BJ (cell line): ENCODE data around the gene PCSK2. TPM values are rescaled to one million over a fixed set of nuclear protein-coding genes. Genes with fewer than 3 reads are reported as not detected.

Source experiments
- CTCF ChIA-PET: fragments of 350-600 bp; formaldehyde crosslinking; extraction: SDS; loops from one replicate; lab custom pipeline; 2021; ENCODE audit warnings: antibody characterized with exemption, inconsistent platforms; lab: Yijun Ruan, JAX
- POLR2A ChIA-PET: fragments of 300-600 bp; sonication (Branson Sonifier 250); formaldehyde crosslinking; extraction: SDS; loops from one replicate; lab custom pipeline; 2021; ENCODE audit warnings: antibody characterized with exemption; lab: Charles Lee
- DNase-seq: peaks from one replicate; pipeline ENCODE4 v3.0.0-alpha.2; 2011; ENCODE audit warnings: low read depth
- H3K27me3 ChIP-seq: 2 replicates; pipeline ENCODE4 v1.6.0; 2011; ENCODE audit warnings: low read length; ENCODE audit not compliant: control insufficient read depth, insufficient read depth
- H3K36me3 ChIP-seq: 2 replicates; pipeline ENCODE4 v1.5.1; 2011; ENCODE audit warnings: low read length; ENCODE audit not compliant: control insufficient read depth, insufficient read depth
- H3K4me3 ChIP-seq: 2 replicates; pipeline ENCODE4 v1.5.1; 2011; ENCODE audit warnings: low read depth, mild to moderate bottlenecking, control low read depth, low read length
- CTCF ChIP-seq: IDR thresholded peaks from 2 replicates; pipeline ENCODE4 v1.5.1; 2011; ENCODE audit warnings: low read depth, mild to moderate bottlenecking, control low read depth, inconsistent platforms, low read length, moderate library complexity; ENCODE audit not compliant: insufficient read depth
- polyA plus RNA-seq: library from polyadenylated mRNA; depleted of rRNA; stranded (reverse); fragments of >200 nt; gene quantifications from 2 replicates; pipeline ENCODE4 v1.2.3, GENCODE V29; 2011

The PCSK2 gene
- polyA plus RNA-seq, 1 experiment: not detected

GRCh38 chr20:17282501-17282900, 55.7 kb downstream of the PCSK2 start:
- DNase-seq: no peak
- H3K4me3 ChIP-seq: no peak overlapping the region
- H3K36me3 ChIP-seq: no peaks in the 10 kb centered on the region
- ChIA-PET POLR2A (no interaction called here), CTCF (interaction anchor here (0.6 to 4.3 kb wide), 9 partner anchors 10 to 481 kb away, joined by 3 to 35 read pairs (median 3); no protein-coding TSS in a partner anchor)
- H3K27me3 ChIP-seq: no peaks in the 10 kb centered on the region
- no peak for TF ChIP-seq CTCF

- POLR2A ChIA-PET: no interaction called here
- Histone ChIP-seq H3K36me3 (no peaks in the 10 kb centered on the region), H3K27me3 (no peaks in the 10 kb centered on the region), H3K4me3 (no peak overlapping the region)
- 0 out of 2 replicates have a peak, but pooled peaks have one; percentile 12 for TF ChIP-seq CTCF
- CTCF ChIA-PET: interaction anchor here (1.0 to 1.1 kb wide), 2 partner anchors 10 to 483 kb away, joined by 3 to 4 read pairs; no protein-coding TSS in a partner anchor
- no peak for DNase-seq
Observed at GRCh38 chr20:17287503-17287902, 60.7 kb downstream of the PCSK2 start.

GRCh38 chr20:17287998-17288397, 61.2 kb downstream of the PCSK2 start:
- ChIA-PET POLR2A (no interaction called here), CTCF (interaction anchor here (0.5 to 1.1 kb wide), 4 partner anchors 10 to 513 kb away, joined by 3 to 4 read pairs (median 3); no protein-coding TSS in a partner anchor)
- TF ChIP-seq CTCF: no peak
- no peak overlapping the region for H3K4me3 ChIP-seq
- H3K27me3 ChIP-seq: no peaks in the 10 kb centered on the region
- DNase-seq: no peak
- H3K36me3 ChIP-seq: no peaks in the 10 kb centered on the region

- no peak for TF ChIP-seq CTCF
- no peaks in the 10 kb centered on the region for H3K27me3 ChIP-seq
- CTCF ChIA-PET: no interaction called here
- no peak for DNase-seq
- no peak overlapping the region for H3K4me3 ChIP-seq
- no peaks in the 10 kb centered on the region for H3K36me3 ChIP-seq
- POLR2A ChIA-PET: no interaction called here
Observed at GRCh38 chr20:17295151-17295726, 68.4 kb downstream of the PCSK2 start.

- no peak for TF ChIP-seq CTCF
- CTCF ChIA-PET: interaction anchor here (0.6 kb wide), 1 partner anchor 19 kb away, joined by 3 read pairs; no protein-coding TSS in a partner anchor
Observed at GRCh38 chr20:17295991-17296390, 69.2 kb downstream of the PCSK2 start.

More at GRCh38 chr20:17295991-17296390, 69.2 kb downstream of the PCSK2 start:
- no peak overlapping the region for H3K4me3 ChIP-seq
- H3K27me3 ChIP-seq: no peaks in the 10 kb centered on the region
- H3K36me3 ChIP-seq: no peaks in the 10 kb centered on the region
- POLR2A ChIA-PET: no interaction called here
- no peak for DNase-seq
